Measurements from ENCODE around the gene PIEZO1. TPM values are rescaled to one million over a fixed set of nuclear protein-coding genes. Genes with fewer than 3 reads are reported as not detected.

The PIEZO1 gene
- total and polyA plus RNA-seq, 9 of the 15 experiments (the other 6 are each of a cell fraction or from before 2014, with no cell fraction given): 3.6 to 432 (median 131) TPM

DNA sequence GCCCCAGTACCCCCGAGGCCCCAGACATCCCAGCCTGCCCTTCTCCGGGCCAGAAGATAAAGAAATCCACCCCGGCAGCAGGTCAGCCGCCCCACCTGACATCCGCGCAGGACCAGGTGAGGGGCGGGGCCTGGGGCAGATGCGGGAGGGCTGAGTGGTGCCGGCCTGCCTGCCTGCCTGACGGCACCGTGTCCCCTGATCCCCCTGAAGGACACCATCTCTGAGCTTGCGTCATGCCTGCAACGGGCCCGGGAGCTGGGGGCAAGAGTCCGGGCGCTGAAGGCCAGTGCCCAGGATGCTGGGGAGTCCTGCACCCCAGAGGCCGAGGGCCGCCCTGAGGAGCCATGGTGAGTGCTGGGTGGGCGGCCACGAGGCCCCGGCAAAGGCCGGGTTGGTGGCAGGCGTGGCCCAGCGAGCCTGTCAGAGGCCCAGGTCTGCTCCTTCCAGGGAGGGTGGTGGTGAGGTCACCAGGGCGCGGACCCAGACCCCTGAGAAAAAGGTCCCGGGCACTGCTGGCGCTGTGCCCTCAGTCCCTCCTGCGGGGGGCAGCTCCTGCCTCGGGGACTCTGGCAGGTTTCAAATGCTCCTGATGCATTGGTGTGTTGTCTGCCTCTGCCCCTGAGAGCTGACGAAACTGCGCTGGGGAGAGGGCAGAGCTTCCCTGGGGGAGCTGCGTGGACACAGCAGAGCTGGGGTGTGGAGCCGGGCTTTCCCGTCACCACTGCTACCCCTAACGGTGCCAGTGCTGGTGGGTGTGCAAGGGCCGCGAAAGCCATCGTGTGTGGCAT lies 19.7 kb upstream of the PIEZO1 start:
- Histone ChIP-seq H3K36me3 (ENCODE audit: control insufficient read depth, insufficient read depth, low read length) (peaks cover 58% of the 10 kb centered on the region; the same call in 2 of the 3 replicates), H3K9me3 (replicated peaks; ENCODE audit: control insufficient read depth, insufficient read depth, low read depth, low read length) (no peaks in the 10 kb centered on the region), H3K79me2 (ENCODE audit: control insufficient read depth, insufficient read depth, low read length) (peaks cover 84% of the 10 kb centered on the region), H2AFZ (ENCODE audit: low read depth, low read length) (no peak overlapping the region), H3K4me3 (peak overlapping the region; percentile 89), H3K27me3 (ENCODE audit: control insufficient read depth in 2 of 2, insufficient read depth in 2 of 2, low read length in 2 of 2) (no peaks in the 10 kb centered on the region; a peak in 1 of 5 replicates), H3K4me2 (ENCODE audit: insufficient read depth, low read length) (peak overlapping the region; percentile 76), H3K27ac (ENCODE audit: extremely low read depth, low read depth, low read length) (peak overlapping the region; percentile 86), H3K9ac (ENCODE audit: insufficient read depth in 1 of 2, low read depth in 2 of 2, low read length in 2 of 2) (peak overlapping the region; percentile 95 to 98), H4K20me1 (replicated peaks; ENCODE audit: control insufficient read depth, insufficient read depth, low read length) (peaks cover 20% of the 10 kb centered on the region; the same call in 1 of the 2 replicates), H3K9me1 (ENCODE audit: control insufficient read depth, insufficient read depth, low read length) (no peaks in the 10 kb centered on the region), H3K4me1 (replicated peaks in 1 of 2; ENCODE audit: control insufficient read depth in 2 of 2, insufficient read depth in 2 of 2, low read length in 2 of 2) (peaks cover 25 to 86% of the 10 kb centered on the region in 2 experiments)
- in situ Hi-C loops (cut with MboI): no loop called here
- 23% methylated on average over 28 of the region's 39 CpGs for WGBS (ENCODE audit: insufficient coverage, low coverage, missing lambda C conversion rate)
- DNase-seq (ENCODE audit: extremely low read depth in 1 of 4, low spot score in 3 of 4) (peak; percentile 53 to 66 (median 58)), FAIRE-seq (no peak), ATAC-seq (peak; percentile 24)
- ChIA-PET POLR2A (interaction anchor here (0.6 to 2.9 kb wide), 6 partner anchors 11 to 395 kb away, joined by 3 to 8 read pairs (median 4); no protein-coding TSS in a partner anchor), CTCF (ENCODE audit: low intra/inter-chr PET ratio) (no interaction called here)
- BruUV-seq (replicated peaks): no TSS peak
- intact Hi-C loops (cut with micrococcal nuclease): loop anchor here (10.0 kb wide), 1 partner anchor 760 kb away; the partner anchor contains the start of gene RPL13
- TF ChIP-seq FOXO4 (CRISPR knock-in tag; IDR thresholded peaks at IDR 0.05) (no peak), NR2F6 (CRISPR knock-in tag; IDR thresholded peaks at IDR 0.05) (no peak), ATF7 (IDR thresholded peaks at IDR 0.05) (peak; percentile 28; the same call in 1 of the 2 replicates), KLF1 (tag; IDR thresholded peaks at IDR 0.05) (no peak), HMG20B (CRISPR knock-in tag; IDR thresholded peaks at IDR 0.05) (no peak), SRSF7 (optimal IDR thresholded peaks at IDR 0.05; ENCODE audit: low read depth, low read length) (no peak), THAP7 (CRISPR knock-in tag; IDR thresholded peaks at IDR 0.05) (no peak), SP1 (CRISPR knock-in tag; IDR thresholded peaks at IDR 0.05) (peak; percentile 55; the same call in 1 of the 2 replicates), NRF1 (conservative IDR thresholded peaks at IDR 0.05 in 1 of 2, IDR thresholded peaks at IDR 0.05 in 1 of 2) (peak; percentile 47 to 60), ZNF165 (CRISPR knock-in tag; IDR thresholded peaks at IDR 0.05; ENCODE audit: borderline replicate concordance) (no peak), ZNF561 (CRISPR knock-in tag; conservative IDR thresholded peaks at IDR 0.05) (no peak), ARID4B (CRISPR knock-in tag; IDR thresholded peaks at IDR 0.05) (peak; percentile 41; the same call in 1 of the 2 replicates), NFYB (IDR thresholded peaks at IDR 0.05; ENCODE audit: extremely low read depth, insufficient read length) (no peak), RAD21 (CRISPR knock-in tag; conservative IDR thresholded peaks at IDR 0.05 in 1 of 2, IDR thresholded peaks at IDR 0.05 in 1 of 2) (no peak), ZNF696 (CRISPR knock-in tag; conservative IDR thresholded peaks at IDR 0.05) (no peak), NFXL1 (CRISPR knock-in tag; IDR thresholded peaks at IDR 0.05) (no peak)
